ENCODE results near the gene ZNF429. TPM values are rescaled to one million over a fixed set of nuclear protein-coding genes. Genes with fewer than 3 reads are reported as not detected.

Gene ZNF429
- total RNA-seq, 1 experiment from 2014 or later = 0.66 TPM

DNA sequence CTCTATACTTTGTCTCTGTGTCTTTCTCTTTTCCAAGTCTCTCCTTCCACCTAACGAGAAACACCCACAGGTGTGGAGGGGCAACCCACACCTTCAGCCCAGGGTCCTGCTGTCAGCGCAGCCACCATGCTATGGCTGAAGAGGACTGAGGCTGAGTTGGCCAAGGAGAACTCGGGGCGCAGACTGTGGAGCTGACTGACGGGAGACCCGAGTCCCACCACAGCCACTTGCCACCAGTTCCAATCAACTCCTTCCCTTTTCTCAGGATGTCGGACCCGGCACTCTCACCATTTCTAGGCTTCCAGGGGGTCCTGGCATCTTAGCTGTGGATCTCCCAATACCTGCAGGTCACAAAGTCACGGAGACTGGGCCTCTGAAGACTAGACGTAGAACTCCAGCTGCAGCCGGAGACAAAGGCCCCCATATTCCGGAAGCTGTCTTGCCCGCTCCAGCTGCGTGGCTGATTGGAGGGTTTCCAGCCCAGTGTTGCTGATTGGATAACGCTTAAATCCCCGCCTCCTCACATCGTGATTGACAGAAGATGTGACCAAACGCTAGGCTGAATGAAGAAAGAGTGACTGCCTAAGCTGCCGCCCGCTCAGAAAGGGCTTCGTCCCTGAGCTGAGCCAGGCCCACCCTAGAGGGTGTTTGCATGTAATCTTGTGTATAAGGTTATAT, 63.6 kb downstream of the ZNF429 start:
- no peaks in the 10 kb centered on the region for H3K4me1 ChIP-seq (ENCODE audit: insufficient read depth, low read length)
- H3K9me2 ChIP-seq (replicated peaks; ENCODE audit: low read length) = no peaks in the 10 kb centered on the region
- no peak overlapping the region for H2AFZ ChIP-seq (ENCODE audit: low read length)
- ChIA-PET CTCF (no interaction called here), POLR2A (ENCODE audit: unreplicated experiment) (no interaction called here)
- H3K79me2 ChIP-seq (ENCODE audit: low read length) = no peaks in the 10 kb centered on the region
- H3K4me3 ChIP-seq (ENCODE audit: low read length) = no peak overlapping the region
- no peaks in the 10 kb centered on the region for H3K27me3 ChIP-seq (ENCODE audit: low read length)
- H3K36me3 ChIP-seq (ENCODE audit: low read depth, low read length) = no peaks in the 10 kb centered on the region
- DNase-seq = no peak
- H3K27ac ChIP-seq (ENCODE audit: low read length) = no peak overlapping the region
- no peaks in the 10 kb centered on the region for H4K20me1 ChIP-seq (ENCODE audit: low read length)
- peaks cover 20% of the 10 kb centered on the region; the same call in 1 of the 2 replicates for H3K9me3 ChIP-seq (ENCODE audit: low read length)
- ATAC-seq = no peak
- intact Hi-C loops (cut with micrococcal nuclease) = no loop called here
- no TSS peak for BruUV-seq (replicated peaks)
- H3K4me2 ChIP-seq (ENCODE audit: low read length) = no peak overlapping the region
- no peaks in the 10 kb centered on the region for H3F3A ChIP-seq (ENCODE audit: low read length, unreplicated experiment)
- TF ChIP-seq EZH2phosphoT487 (IDR thresholded peaks at IDR 0.05; ENCODE audit: borderline replicate concordance, low read length) (no peak), EZH2 (IDR thresholded peaks at IDR 0.05; ENCODE audit: low read length, unreplicated experiment) (no peak)
- TF ChIP-seq, protein P1, sequence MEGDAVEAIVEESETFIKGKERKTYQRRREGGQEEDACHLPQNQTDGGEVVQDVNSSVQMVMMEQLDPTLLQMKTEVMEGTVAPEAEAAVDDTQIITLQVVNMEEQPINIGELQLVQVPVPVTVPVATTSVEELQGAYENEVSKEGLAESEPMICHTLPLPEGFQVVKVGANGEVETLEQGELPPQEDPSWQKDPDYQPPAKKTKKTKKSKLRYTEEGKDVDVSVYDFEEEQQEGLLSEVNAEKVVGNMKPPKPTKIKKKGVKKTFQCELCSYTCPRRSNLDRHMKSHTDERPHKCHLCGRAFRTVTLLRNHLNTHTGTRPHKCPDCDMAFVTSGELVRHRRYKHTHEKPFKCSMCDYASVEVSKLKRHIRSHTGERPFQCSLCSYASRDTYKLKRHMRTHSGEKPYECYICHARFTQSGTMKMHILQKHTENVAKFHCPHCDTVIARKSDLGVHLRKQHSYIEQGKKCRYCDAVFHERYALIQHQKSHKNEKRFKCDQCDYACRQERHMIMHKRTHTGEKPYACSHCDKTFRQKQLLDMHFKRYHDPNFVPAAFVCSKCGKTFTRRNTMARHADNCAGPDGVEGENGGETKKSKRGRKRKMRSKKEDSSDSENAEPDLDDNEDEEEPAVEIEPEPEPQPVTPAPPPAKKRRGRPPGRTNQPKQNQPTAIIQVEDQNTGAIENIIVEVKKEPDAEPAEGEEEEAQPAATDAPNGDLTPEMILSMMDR (conservative IDR thresholded peaks at IDR 0.05; ENCODE audit: low read depth, low read length) = no peak
- no peak overlapping the region for H3K9ac ChIP-seq (ENCODE audit: low read length)

DNA sequence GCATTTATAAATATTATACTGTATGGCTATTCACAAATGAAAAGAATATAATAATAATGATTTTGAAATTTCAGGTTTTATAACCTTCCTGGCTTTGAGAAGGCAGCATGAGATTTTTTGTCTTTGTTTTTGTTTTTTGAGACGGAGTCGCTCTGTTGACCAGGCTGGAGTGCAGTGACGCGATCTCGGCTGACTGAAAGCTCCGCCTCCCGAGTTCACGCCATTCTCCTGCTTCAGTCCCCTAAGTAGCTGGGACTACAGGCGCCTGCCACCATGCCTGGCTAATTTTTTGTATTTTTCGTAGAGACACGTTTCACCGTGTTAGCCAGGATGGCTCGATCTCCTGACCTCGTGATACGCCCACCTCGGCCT, 64.1 kb downstream of the ZNF429 start:
- Histone ChIP-seq H3K36me3 (ENCODE audit: low read depth, low read length) (no peaks in the 10 kb centered on the region), H3K9me2 (replicated peaks; ENCODE audit: low read length) (no peaks in the 10 kb centered on the region), H3K27me3 (ENCODE audit: low read length) (no peaks in the 10 kb centered on the region), H4K20me1 (ENCODE audit: low read length) (no peaks in the 10 kb centered on the region), H3F3A (ENCODE audit: low read length, unreplicated experiment) (no peaks in the 10 kb centered on the region), H3K79me2 (ENCODE audit: low read length) (no peaks in the 10 kb centered on the region), H3K4me1 (ENCODE audit: insufficient read depth, low read length) (no peaks in the 10 kb centered on the region), H3K4me3 (ENCODE audit: low read length) (no peak overlapping the region), H3K4me2 (ENCODE audit: low read length) (no peak overlapping the region), H3K27ac (ENCODE audit: low read length) (no peak overlapping the region), H3K9ac (ENCODE audit: low read length) (no peak overlapping the region), H3K9me3 (ENCODE audit: low read length) (peaks cover 19% of the 10 kb centered on the region; the same call in 1 of the 2 replicates), H2AFZ (ENCODE audit: low read length) (no peak overlapping the region)
- TF ChIP-seq EZH2 (IDR thresholded peaks at IDR 0.05; ENCODE audit: low read length, unreplicated experiment) (no peak), EZH2phosphoT487 (IDR thresholded peaks at IDR 0.05; ENCODE audit: borderline replicate concordance, low read length) (no peak)
- TF ChIP-seq, protein P1 (conservative IDR thresholded peaks at IDR 0.05; ENCODE audit: low read depth, low read length) = no peak
- ATAC-seq (no peak), DNase-seq (no peak)
- BruUV-seq (replicated peaks) = no TSS peak
- ChIA-PET CTCF (no interaction called here), POLR2A (ENCODE audit: unreplicated experiment) (no interaction called here)
- intact Hi-C loops (cut with micrococcal nuclease) = no loop called here

DNA sequence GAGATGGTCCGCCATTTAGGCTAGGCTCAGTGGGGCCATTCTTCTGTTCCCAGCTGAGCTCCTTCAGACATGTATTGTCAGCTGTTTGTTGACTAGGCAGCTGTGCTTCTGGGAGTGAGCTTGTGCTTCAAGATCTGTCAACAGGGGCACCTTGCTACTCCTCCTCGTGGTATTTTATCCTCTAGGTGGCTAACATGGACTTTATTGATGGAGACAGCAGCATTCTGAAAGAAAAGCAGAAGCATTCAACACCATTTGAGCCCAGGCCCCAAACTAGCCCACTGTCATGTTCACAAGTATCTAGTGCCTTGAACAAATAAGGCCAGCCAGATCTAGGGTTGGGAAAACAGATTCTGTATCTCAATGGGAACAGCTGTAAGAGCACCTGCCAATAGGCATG, 65.9 kb downstream of the ZNF429 start:
- POLR2A ChIA-PET (ENCODE audit: unreplicated experiment) = no interaction called here
- H4K20me1 ChIP-seq (ENCODE audit: low read length) = no peaks in the 10 kb centered on the region
- CTCF ChIA-PET = no interaction called here
- no peak for DNase-seq
- H2AFZ ChIP-seq (ENCODE audit: low read length) = no peak overlapping the region
- TF ChIP-seq EZH2 (IDR thresholded peaks at IDR 0.05; ENCODE audit: low read length, unreplicated experiment) (no peak), EZH2phosphoT487 (IDR thresholded peaks at IDR 0.05; ENCODE audit: borderline replicate concordance, low read length) (no peak)
- TF ChIP-seq, protein P1 (conservative IDR thresholded peaks at IDR 0.05; ENCODE audit: low read depth, low read length) = no peak
- no peaks in the 10 kb centered on the region for H3K79me2 ChIP-seq (ENCODE audit: low read length)
- H3K27ac ChIP-seq (ENCODE audit: low read length) = no peak overlapping the region
- no peaks in the 10 kb centered on the region for H3K9me2 ChIP-seq (replicated peaks; ENCODE audit: low read length)
- H3K4me2 ChIP-seq (ENCODE audit: low read length) = no peak overlapping the region
- no peaks in the 10 kb centered on the region for H3K36me3 ChIP-seq (ENCODE audit: low read depth, low read length)
- no peak overlapping the region for H3K9ac ChIP-seq (ENCODE audit: low read length)
- intact Hi-C loops (cut with micrococcal nuclease) = no loop called here
- H3K9me3 ChIP-seq (ENCODE audit: low read length) = peaks cover 22% of the 10 kb centered on the region; the same call in 1 of the 2 replicates
- no peaks in the 10 kb centered on the region for H3F3A ChIP-seq (ENCODE audit: low read length, unreplicated experiment)
- ATAC-seq = no peak
- H3K4me3 ChIP-seq (ENCODE audit: low read length) = no peak overlapping the region
- H3K4me1 ChIP-seq (ENCODE audit: insufficient read depth, low read length) = no peaks in the 10 kb centered on the region
- H3K27me3 ChIP-seq (ENCODE audit: low read length) = no peaks in the 10 kb centered on the region
- no TSS peak for BruUV-seq (replicated peaks)
